Endothelial cell of umbilical vein (primary cell): ENCODE measurements around the gene CELSR1. TPM values are rescaled to one million over a fixed set of nuclear protein-coding genes. Genes with fewer than 3 reads are reported as not detected.

Experiments used
- BruUV-seq: library from RNA; stranded (reverse); fragments of 400-500 nt; replicated peaks from 2 replicates; lab custom pipeline; 2021; lab: Mats Ljungman, UMichigan
- CTCF ChIA-PET: fragments of 300-600, 350-600 bp; sonication (Branson Sonifier 250); formaldehyde crosslinking; loops from one replicate; lab custom pipeline; 2021; ENCODE audit warnings: antibody characterized with exemption, inconsistent platforms; lab: Charles Lee
- POLR2A ChIA-PET: fragments of 300-600, 350-600 bp; sonication (Branson Sonifier 250); formaldehyde crosslinking; loops from one replicate; lab custom pipeline; 2021; ENCODE audit warnings: antibody characterized with exemption, inconsistent platforms; lab: Charles Lee
- DNase-seq: peaks from one replicate; pipeline ENCODE4 v3.0.0-alpha.2; 2011; ENCODE audit warnings: low read depth, low spot score
- FAIRE-seq: peaks from 2 replicates; lab custom pipeline; 2011; peaks lifted over from hg19 to GRCh38; lab: Jason Lieb, UNC
- H2AFZ ChIP-seq: 2 replicates; pipeline ENCODE4 v1.6.0; 2012; ENCODE audit warnings: low read depth, low read length, control low read depth, inconsistent platforms
- H3K27ac ChIP-seq: 2 replicates; pipeline ENCODE4 v1.5.1; 2011; ENCODE audit warnings: low read depth, mild to moderate bottlenecking, control low read depth, low read length, moderate library complexity; ENCODE audit not compliant: insufficient read depth
- H3K27me3 ChIP-seq, 2 experiments: 2 replicates each; pipeline versions ENCODE4 v1.6.0 to v1.6.1; 2011; ENCODE audit warnings: low read length in 2 of 2, mixed read lengths in 1 of 2; ENCODE audit not compliant: control insufficient read depth in 2 of 2, insufficient read depth in 2 of 2
- H3K36me3 ChIP-seq, 2 experiments: 2 replicates in 1 of 2; 3 replicates in 1 of 2; pipeline ENCODE4 v1.5.1; 2011; ENCODE audit warnings: low read length in 2 of 2, mild to moderate bottlenecking in 1 of 2, moderate library complexity in 1 of 2; ENCODE audit not compliant: control insufficient read depth in 2 of 2, insufficient read depth in 2 of 2; ENCODE audit errors: extremely low read depth in 1 of 2
- H3K4me1 ChIP-seq: 3 replicates; pipeline ENCODE4 v1.5.1; 2011; ENCODE audit warnings: mild to moderate bottlenecking, low read length; ENCODE audit not compliant: control insufficient read depth, insufficient read depth; ENCODE audit errors: extremely low read depth
- H3K4me2 ChIP-seq: 2 replicates; pipeline ENCODE4 v1.6.1; 2011; ENCODE audit warnings: low read length, control low read depth, mixed read lengths; ENCODE audit not compliant: insufficient read depth
- H3K4me3 ChIP-seq, 3 experiments: fragments of 200-600 bp in 1 of 3; sonication (generic), shearing (Covaris generic) in 1 of 3; replicated peaks in 1 of 3; 2 replicates each; pipeline ENCODE4 v1.5.1; 2011 to 2016; ENCODE audit warnings: control low read depth in 3 of 3, low read length in 3 of 3, mild to moderate bottlenecking in 2 of 3, inconsistent platforms in 1 of 3, low read depth in 1 of 3, moderate library complexity in 1 of 3; ENCODE audit not compliant: insufficient read depth in 1 of 3
- H3K79me2 ChIP-seq: 2 replicates; pipeline ENCODE4 v1.6.0; 2012; ENCODE audit warnings: low read length, inconsistent platforms; ENCODE audit not compliant: control insufficient read depth, insufficient read depth
- H3K9ac ChIP-seq: replicated peaks from 2 replicates; pipeline ENCODE3; 2011; ENCODE audit warnings: low read length, control low read depth; ENCODE audit not compliant: insufficient read depth; ENCODE audit errors: extremely low read depth
- H3K9me1 ChIP-seq: replicated peaks from 3 replicates; pipeline ENCODE4 v1.6.0; 2011; ENCODE audit warnings: mild to moderate bottlenecking, low read length; ENCODE audit not compliant: control insufficient read depth, insufficient read depth; ENCODE audit errors: extremely low read depth
- H3K9me3 ChIP-seq: replicated peaks from 2 replicates; pipeline ENCODE4 v1.5.1; 2012; ENCODE audit warnings: low read length, inconsistent platforms; ENCODE audit not compliant: control insufficient read depth, insufficient read depth
- H4K20me1 ChIP-seq: replicated peaks from 2 replicates; pipeline ENCODE3; 2011; ENCODE audit warnings: mild to moderate bottlenecking, low read length; ENCODE audit not compliant: control insufficient read depth, insufficient read depth; ENCODE audit errors: extremely low read depth
- EZH2 ChIP-seq: IDR thresholded peaks from 2 replicates; pipeline ENCODE4 v1.6.1; 2012; ENCODE audit warnings: borderline replicate concordance, low read depth, mild to moderate bottlenecking, moderate library complexity, low read length, inconsistent platforms; ENCODE audit not compliant: severe bottlenecking
- FOS ChIP-seq: IDR thresholded peaks from 2 replicates; pipeline ENCODE4 v1.6.1; 2011; ENCODE audit warnings: mild to moderate bottlenecking, low read length, moderate library complexity, borderline replicate concordance; ENCODE audit not compliant: insufficient read depth
- GATA2 ChIP-seq: IDR thresholded peaks from 2 replicates; pipeline ENCODE4 v1.7.0; 2011; ENCODE audit warnings: low read depth, mild to moderate bottlenecking, moderate library complexity, mixed read lengths, low read length; ENCODE audit not compliant: insufficient read length, insufficient read depth
- JUN ChIP-seq: IDR thresholded peaks from 2 replicates; pipeline ENCODE4 v1.6.1; 2011; ENCODE audit warnings: borderline replicate concordance, low read depth; ENCODE audit not compliant: insufficient read length, insufficient read depth
- MYC ChIP-seq: IDR thresholded peaks from one replicate; pipeline ENCODE4 v1.6.1; 2011; ENCODE audit warnings: mild to moderate bottlenecking, low read depth, low read length
- POLR2A ChIP-seq: IDR thresholded peaks from 2 replicates; pipeline ENCODE4 v1.6.1; 2012; ENCODE audit warnings: low read depth, mild to moderate bottlenecking, control low read depth, low read length
- POLR2AphosphoS5 ChIP-seq: IDR thresholded peaks from 2 replicates; pipeline ENCODE4 v1.6.1; 2012; ENCODE audit warnings: low read depth, mild to moderate bottlenecking, control low read depth, low read length, moderate library complexity; ENCODE audit not compliant: insufficient read depth
- dilution Hi-C: fragments of 300-500 bp; cut with MboI; formaldehyde crosslinking; loops from one replicate; pipeline ENCODE4 v1.15.0; 2019; ENCODE audit warnings: low sequenced_read_pairs; ENCODE audit not compliant: extremely low pct_ligation_motif_present
- intact Hi-C: fragments of 100-400 bp; cut with micrococcal nuclease; formaldehyde crosslinking; loops from one replicate; pipeline ENCODE4 v1.10.0; 2022
- polyA plus RNA-seq, 4 experiments: library from polyadenylated mRNA; depleted of rRNA in 3 of 4; stranded (reverse) in 3 of 4; unstranded in 1 of 4; fragments of >200 nt; gene quantifications; 2 replicates each; pipeline versions ENCODE4 v1.2.1 to v1.2.3, GENCODE V29; 2011 to 2012; ENCODE audit warnings: missing spikeins in 1 of 4
- total RNA-seq: library from RNA; stranded (reverse); gene quantifications from 2 replicates; pipeline ENCODE4 v1.2.3, GENCODE V29; 2021
- TF ChIP-seq, protein P1 (sequence below), 2 donors: IDR thresholded peaks; 1 replicate in 1 of 2; 2 replicates in 1 of 2; pipeline ENCODE4 v1.5.1; 2011; ENCODE audit warnings: low read length in 2 of 2, mild to moderate bottlenecking in 2 of 2, moderate library complexity in 2 of 2, control low read depth in 1 of 2, inconsistent platforms in 1 of 2, low read depth in 1 of 2; ENCODE audit not compliant: insufficient read depth in 1 of 2; ENCODE audit errors: extremely low read depth in 1 of 2
- TF ChIP-seq, protein P2 (sequence below): IDR thresholded peaks from 2 replicates; pipeline ENCODE4 v1.6.1; 2011; ENCODE audit not compliant: insufficient read depth, insufficient read length

Gene CELSR1
- total and polyA plus RNA-seq, 2 donors (not counting 3 experiments of a cell fraction or from before 2014, with no cell fraction given) = 3.7 to 5.4 TPM

DNA sequence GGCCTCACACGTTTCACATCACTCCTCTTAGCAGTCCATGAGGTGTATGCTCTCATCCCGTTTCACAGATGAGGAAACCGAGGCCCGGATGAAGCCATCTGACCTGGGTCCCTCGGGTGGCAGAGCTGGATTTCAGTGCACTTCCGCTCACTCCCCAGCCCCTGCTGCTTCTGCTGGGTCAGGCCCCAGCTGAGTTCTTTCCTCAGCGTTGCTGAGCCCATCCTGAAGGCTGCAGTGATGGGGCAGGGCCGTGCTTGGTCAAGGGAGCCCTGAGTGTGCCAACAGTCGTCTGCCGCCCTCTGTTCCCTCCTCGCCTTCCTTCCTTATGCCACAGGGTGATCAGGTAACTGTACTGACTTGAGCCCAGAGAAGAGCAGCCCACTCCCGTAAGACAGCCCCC lies 189.8 kb downstream of the CELSR1 start:
- H3K36me3 ChIP-seq = peaks cover 19 to 61% of the 10 kb centered on the region in 2 experiments
- no peak overlapping the region for H3K4me3 ChIP-seq
- H3K9ac ChIP-seq = no peak overlapping the region
- H4K20me1 ChIP-seq = no peaks in the 10 kb centered on the region
- ChIA-PET POLR2A (no interaction called here), CTCF (no interaction called here)
- no peaks in the 10 kb centered on the region for H3K79me2 ChIP-seq
- H3K27ac ChIP-seq = no peak overlapping the region
- FAIRE-seq (no peak), DNase-seq (no peak)
- no peaks in the 10 kb centered on the region for H3K9me1 ChIP-seq
- no peak overlapping the region for H2AFZ ChIP-seq
- no TSS peak for BruUV-seq
- intact Hi-C loops (no loop called here), dilution Hi-C loops (no loop called here)
- TF ChIP-seq EZH2 (no peak), POLR2A (no peak), GATA2 (no peak), POLR2AphosphoS5 (no peak), MYC (no peak), FOS (no peak), JUN (no peak)
- TF ChIP-seq, protein P1, sequence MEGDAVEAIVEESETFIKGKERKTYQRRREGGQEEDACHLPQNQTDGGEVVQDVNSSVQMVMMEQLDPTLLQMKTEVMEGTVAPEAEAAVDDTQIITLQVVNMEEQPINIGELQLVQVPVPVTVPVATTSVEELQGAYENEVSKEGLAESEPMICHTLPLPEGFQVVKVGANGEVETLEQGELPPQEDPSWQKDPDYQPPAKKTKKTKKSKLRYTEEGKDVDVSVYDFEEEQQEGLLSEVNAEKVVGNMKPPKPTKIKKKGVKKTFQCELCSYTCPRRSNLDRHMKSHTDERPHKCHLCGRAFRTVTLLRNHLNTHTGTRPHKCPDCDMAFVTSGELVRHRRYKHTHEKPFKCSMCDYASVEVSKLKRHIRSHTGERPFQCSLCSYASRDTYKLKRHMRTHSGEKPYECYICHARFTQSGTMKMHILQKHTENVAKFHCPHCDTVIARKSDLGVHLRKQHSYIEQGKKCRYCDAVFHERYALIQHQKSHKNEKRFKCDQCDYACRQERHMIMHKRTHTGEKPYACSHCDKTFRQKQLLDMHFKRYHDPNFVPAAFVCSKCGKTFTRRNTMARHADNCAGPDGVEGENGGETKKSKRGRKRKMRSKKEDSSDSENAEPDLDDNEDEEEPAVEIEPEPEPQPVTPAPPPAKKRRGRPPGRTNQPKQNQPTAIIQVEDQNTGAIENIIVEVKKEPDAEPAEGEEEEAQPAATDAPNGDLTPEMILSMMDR (IDR thresholded peaks at IDR 0.05; ENCODE audit: extremely low read depth in 1 of 2, insufficient read depth in 1 of 2, low read depth in 1 of 2, low read length in 2 of 2) = no peak
- TF ChIP-seq, protein P2, sequence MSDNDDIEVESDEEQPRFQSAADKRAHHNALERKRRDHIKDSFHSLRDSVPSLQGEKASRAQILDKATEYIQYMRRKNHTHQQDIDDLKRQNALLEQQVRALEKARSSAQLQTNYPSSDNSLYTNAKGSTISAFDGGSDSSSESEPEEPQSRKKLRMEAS = no peak
- no peaks in the 10 kb centered on the region for H3K9me3 ChIP-seq
- H3K4me2 ChIP-seq = no peak overlapping the region
- H3K4me1 ChIP-seq = no peaks in the 10 kb centered on the region
- H3K27me3 ChIP-seq = no peaks in the 10 kb centered on the region
